ENCODE data around the gene NOS1AP.

The NOS1AP gene

DNA sequence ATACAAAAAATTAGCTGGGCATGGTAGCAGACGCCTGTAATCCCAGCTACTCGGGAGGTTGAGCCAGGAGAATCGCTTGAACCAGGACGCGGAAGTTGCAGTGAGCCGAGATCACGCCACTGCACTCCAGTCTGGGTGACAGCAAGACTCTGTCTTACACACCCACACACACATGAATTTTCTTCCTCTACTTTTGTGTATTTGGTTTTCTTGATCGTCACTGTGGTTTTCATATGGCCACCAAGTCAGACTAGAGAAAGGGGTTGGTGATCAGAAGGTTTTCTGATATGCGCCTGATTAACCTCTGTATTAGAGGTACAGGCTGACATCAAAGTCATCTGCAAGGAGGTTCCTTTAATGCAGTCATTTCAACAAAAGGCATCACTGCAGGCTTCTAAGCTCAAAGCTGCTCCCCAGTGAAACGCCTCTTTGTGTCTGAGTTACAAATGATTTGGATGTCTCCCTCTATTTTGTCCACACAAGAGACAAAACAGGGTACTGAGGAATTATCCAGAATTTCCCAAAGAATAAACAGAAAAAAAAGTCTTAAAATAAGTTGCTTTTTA is 331.4 kb downstream of the NOS1AP start:
- ChIA-PET POLR2A (no interaction called here), CTCF (no interaction called here)
- no peak for TF ChIP-seq L3MBTL2 (conservative IDR thresholded peaks at IDR 0.05)
- TF ChIP-seq FOXK2 (IDR thresholded peaks at IDR 0.05), result no peak
- no peak for TF ChIP-seq ZNF384 (IDR thresholded peaks at IDR 0.05)
- no peak for TF ChIP-seq FOXA1 (IDR thresholded peaks at IDR 0.05)
- TF ChIP-seq NFRKB (IDR thresholded peaks at IDR 0.05), result no peak
- no peak for TF ChIP-seq SUZ12 (IDR thresholded peaks at IDR 0.05)
- no peak for TF ChIP-seq LEF1 (IDR thresholded peaks at IDR 0.05; ENCODE audit: borderline replicate concordance)
- no peak for TF ChIP-seq HDGF (IDR thresholded peaks at IDR 0.05; ENCODE audit: borderline replicate concordance)
- no peak for TF ChIP-seq ELF4 (IDR thresholded peaks at IDR 0.05)
- TF ChIP-seq ARNT (IDR thresholded peaks at IDR 0.05), result no peak
- TF ChIP-seq CTBP1 (IDR thresholded peaks at IDR 0.05; ENCODE audit: borderline replicate concordance), result no peak
- no peak for TF ChIP-seq TARDBP (IDR thresholded peaks at IDR 0.05)
- TF ChIP-seq FOXM1 (IDR thresholded peaks at IDR 0.05; ENCODE audit: borderline replicate concordance), result no peak
- TF ChIP-seq, protein P1, sequence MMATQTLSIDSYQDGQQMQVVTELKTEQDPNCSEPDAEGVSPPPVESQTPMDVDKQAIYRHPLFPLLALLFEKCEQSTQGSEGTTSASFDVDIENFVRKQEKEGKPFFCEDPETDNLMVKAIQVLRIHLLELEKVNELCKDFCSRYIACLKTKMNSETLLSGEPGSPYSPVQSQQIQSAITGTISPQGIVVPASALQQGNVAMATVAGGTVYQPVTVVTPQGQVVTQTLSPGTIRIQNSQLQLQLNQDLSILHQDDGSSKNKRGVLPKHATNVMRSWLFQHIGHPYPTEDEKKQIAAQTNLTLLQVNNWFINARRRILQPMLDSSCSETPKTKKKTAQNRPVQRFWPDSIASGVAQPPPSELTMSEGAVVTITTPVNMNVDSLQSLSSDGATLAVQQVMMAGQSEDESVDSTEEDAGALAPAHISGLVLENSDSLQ (IDR thresholded peaks at IDR 0.05), result no peak
- no peak for TF ChIP-seq SP1 (IDR thresholded peaks at IDR 0.05)
- no peak for TF ChIP-seq BHLHE40 (IDR thresholded peaks at IDR 0.05; ENCODE audit: borderline replicate concordance)
- DNase-seq (ENCODE audit: extremely low spot score), result no peak

DNA sequence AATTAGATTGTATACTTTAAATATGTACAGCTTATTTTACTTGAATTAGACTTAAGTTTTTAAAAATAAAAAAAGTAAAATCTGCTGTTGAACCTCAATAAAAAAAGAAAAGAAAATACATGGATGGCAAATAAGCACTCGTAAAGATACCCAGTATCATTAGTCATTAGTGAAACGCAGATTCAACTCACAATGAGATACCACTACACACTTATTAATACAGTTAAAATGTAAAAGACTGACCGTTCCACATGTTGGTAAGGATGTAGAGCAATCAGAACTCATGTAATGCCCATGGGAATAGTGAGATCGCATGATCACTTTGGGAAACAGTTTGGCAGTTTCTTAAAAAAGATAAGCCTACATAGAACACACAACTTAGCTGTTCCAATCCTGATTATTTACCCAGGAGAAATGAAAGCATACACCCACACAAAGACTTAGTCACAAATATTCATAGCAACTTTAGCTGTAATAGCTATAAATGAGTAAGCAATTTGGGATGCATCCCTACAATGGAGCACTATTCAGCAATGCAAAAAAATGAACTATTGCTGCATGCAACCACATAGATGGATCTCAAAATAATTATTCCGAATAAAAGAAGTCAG is 335.2 kb downstream of the NOS1AP start:
- TF ChIP-seq FOXM1 (IDR thresholded peaks at IDR 0.05; ENCODE audit: borderline replicate concordance) (no peak), ELF4 (IDR thresholded peaks at IDR 0.05) (no peak), CTBP1 (IDR thresholded peaks at IDR 0.05; ENCODE audit: borderline replicate concordance) (no peak), TARDBP (IDR thresholded peaks at IDR 0.05) (no peak), NFRKB (IDR thresholded peaks at IDR 0.05) (no peak), LEF1 (IDR thresholded peaks at IDR 0.05; ENCODE audit: borderline replicate concordance) (no peak)
- TF ChIP-seq, protein P1 (IDR thresholded peaks at IDR 0.05), result no peak
- POLR2A ChIA-PET, result no interaction called here
- no peak for DNase-seq (ENCODE audit: extremely low spot score)
- CTCF ChIA-PET, result no interaction called here

GRCh38 chr1:162405800-162406199 is 336.3 kb downstream of the NOS1AP start:
- TF ChIP-seq FOXM1 (IDR thresholded peaks at IDR 0.05; ENCODE audit: borderline replicate concordance) (no peak), NFRKB (IDR thresholded peaks at IDR 0.05) (no peak), ARNT (IDR thresholded peaks at IDR 0.05) (no peak), ZNF384 (IDR thresholded peaks at IDR 0.05) (no peak)
- TF ChIP-seq, protein P1 (IDR thresholded peaks at IDR 0.05), result no peak
- ChIA-PET CTCF (no interaction called here), POLR2A (no interaction called here)
- DNase-seq (ENCODE audit: extremely low spot score), result no peak

GRCh38 chr1:162406811-162407210 is 337.3 kb downstream of the NOS1AP start:
- ChIA-PET POLR2A (no interaction called here), CTCF (no interaction called here)
- TF ChIP-seq ARNT (IDR thresholded peaks at IDR 0.05) (no peak), SUZ12 (IDR thresholded peaks at IDR 0.05) (no peak), SP1 (IDR thresholded peaks at IDR 0.05) (no peak), ZNF384 (IDR thresholded peaks at IDR 0.05) (no peak), FOXA1 (IDR thresholded peaks at IDR 0.05) (no peak), ELF4 (IDR thresholded peaks at IDR 0.05) (no peak), BHLHE40 (IDR thresholded peaks at IDR 0.05; ENCODE audit: borderline replicate concordance) (no peak), TARDBP (IDR thresholded peaks at IDR 0.05) (no peak), FOXM1 (IDR thresholded peaks at IDR 0.05; ENCODE audit: borderline replicate concordance) (no peak), NFRKB (IDR thresholded peaks at IDR 0.05) (no peak), CTBP1 (IDR thresholded peaks at IDR 0.05; ENCODE audit: borderline replicate concordance) (no peak)
- TF ChIP-seq, protein P1 (IDR thresholded peaks at IDR 0.05), result no peak
- DNase-seq (ENCODE audit: extremely low spot score), result no peak

GRCh38 chr1:162407539-162407938 is 338.0 kb downstream of the NOS1AP start:
- DNase-seq (ENCODE audit: extremely low spot score), result no peak
- CTCF ChIA-PET, result no interaction called here
- POLR2A ChIA-PET, result no interaction called here
- TF ChIP-seq HDGF (IDR thresholded peaks at IDR 0.05; ENCODE audit: borderline replicate concordance) (no peak), FOXM1 (IDR thresholded peaks at IDR 0.05; ENCODE audit: borderline replicate concordance) (no peak), TARDBP (IDR thresholded peaks at IDR 0.05) (no peak), ZNF384 (IDR thresholded peaks at IDR 0.05) (no peak), CTBP1 (IDR thresholded peaks at IDR 0.05; ENCODE audit: borderline replicate concordance) (no peak), FOXA1 (IDR thresholded peaks at IDR 0.05) (no peak), L3MBTL2 (conservative IDR thresholded peaks at IDR 0.05) (no peak), FOXK2 (IDR thresholded peaks at IDR 0.05) (no peak), BHLHE40 (IDR thresholded peaks at IDR 0.05; ENCODE audit: borderline replicate concordance) (no peak), SUZ12 (IDR thresholded peaks at IDR 0.05) (no peak), SP1 (IDR thresholded peaks at IDR 0.05) (no peak), ARNT (IDR thresholded peaks at IDR 0.05) (no peak), NFRKB (IDR thresholded peaks at IDR 0.05) (no peak), ELF4 (IDR thresholded peaks at IDR 0.05) (no peak), LEF1 (IDR thresholded peaks at IDR 0.05; ENCODE audit: borderline replicate concordance) (no peak)
- TF ChIP-seq, protein P1 (IDR thresholded peaks at IDR 0.05), result no peak
